SK-N-SH (cell line): ENCODE data around the gene HOXC10. TPM values are rescaled to one million over a fixed set of nuclear protein-coding genes. Genes with fewer than 3 reads are reported as not detected.

Source experiments
- CTCF ChIA-PET: fragments of 300-600, 350-600 bp; formaldehyde crosslinking; extraction: SDS; loops from one replicate; lab custom pipeline; 2021; lab: Yijun Ruan, JAX
- POLR2A ChIA-PET: fragments of 350-600 bp; sonication (Branson Sonifier 250); formaldehyde crosslinking; extraction: SDS; loops from one replicate; lab custom pipeline; 2020; ENCODE audit warnings: antibody characterized with exemption, inconsistent platforms; lab: Yijun Ruan, JAX
- DNase-seq: peaks from one replicate; pipeline ENCODE4 v3.0.0; 2012
- H2AFZ ChIP-seq: fragments of 200-600 bp; sonication (generic); 2 replicates; pipeline ENCODE4 v1.8.1; 2016; ENCODE audit warnings: antibody characterized with exemption, mild to moderate bottlenecking, low read depth
- H3F3A ChIP-seq: fragments of 200-600 bp; sonication (generic); replicated peaks from 2 replicates; pipeline ENCODE3; 2016; ENCODE audit warnings: antibody characterized with exemption, mild to moderate bottlenecking; ENCODE audit not compliant: insufficient read depth
- H3K27ac ChIP-seq, 2 experiments: fragments of 200-500 bp in 1 of 2; fragments of 200-600 bp in 1 of 2; sonication (Bioruptor generic) in 1 of 2; sonication (generic), shearing (Covaris generic) in 1 of 2; 2 replicates each; pipeline versions ENCODE4 v1.5.1 to v1.6.1; 2014 to 2016; ENCODE audit warnings: low read depth in 2 of 2, inconsistent platforms in 1 of 2, low read length in 1 of 2, mild to moderate bottlenecking in 1 of 2, mixed read lengths in 1 of 2
- H3K27me3 ChIP-seq: fragments of 200-600 bp; sonication (generic), shearing (Covaris generic); 2 replicates; pipeline ENCODE4 v1.6.1; 2016; ENCODE audit warnings: mixed run types; ENCODE audit not compliant: insufficient read depth
- H3K36me3 ChIP-seq, 2 experiments: fragments of 200-500 bp in 1 of 2; fragments of 200-600 bp in 1 of 2; sonication (Bioruptor generic) in 1 of 2; sonication (generic) in 1 of 2; replicated peaks in 1 of 2; 2 replicates each; pipeline versions ENCODE3 to v1.5.1; 2014 to 2016; ENCODE audit warnings: low read length in 1 of 2, mild to moderate bottlenecking in 1 of 2; ENCODE audit not compliant: insufficient read depth in 2 of 2, control insufficient read depth in 1 of 2
- H3K4me1 ChIP-seq, 2 experiments: fragments of 200-500 bp in 1 of 2; fragments of 200-600 bp in 1 of 2; sonication (Bioruptor generic) in 1 of 2; sonication (generic), shearing (Covaris generic) in 1 of 2; 2 replicates each; pipeline versions ENCODE4 v1.5.1 to v1.6.1; 2014 to 2016; ENCODE audit warnings: low read depth in 1 of 2, low read length in 1 of 2, mixed run types in 1 of 2; ENCODE audit not compliant: insufficient read depth in 2 of 2, control insufficient read depth in 1 of 2
- H3K4me2 ChIP-seq: fragments of 200-600 bp; sonication (generic), shearing (Covaris generic); 2 replicates; pipeline ENCODE4 v1.6.1; 2017; ENCODE audit warnings: mixed run types
- H3K4me3 ChIP-seq, 2 experiments: fragments of 200-500 bp in 1 of 2; fragments of 200-600 bp in 1 of 2; sonication (Bioruptor generic) in 1 of 2; sonication (generic), shearing (Covaris generic) in 1 of 2; 2 replicates each; pipeline versions ENCODE4 v1.5.1 to v1.8.1; 2014 to 2016; ENCODE audit warnings: low read depth in 2 of 2, inconsistent platforms in 1 of 2, low read length in 1 of 2, mild to moderate bottlenecking in 1 of 2, mixed read lengths in 1 of 2, moderate library complexity in 1 of 2
- H3K79me2 ChIP-seq: fragments of 200-600 bp; sonication (generic); 2 replicates; pipeline ENCODE4 v1.8.1; 2017; ENCODE audit warnings: mild to moderate bottlenecking; ENCODE audit not compliant: insufficient read depth
- H3K9ac ChIP-seq: fragments of 200-600 bp; sonication (generic); 2 replicates; pipeline ENCODE4 v1.6.1; 2017; ENCODE audit warnings: mixed run types
- H3K9me2 ChIP-seq: fragments of 200-600 bp; sonication (generic); 2 replicates; pipeline ENCODE4 v1.6.1; 2017; ENCODE audit warnings: mixed run types
- H3K9me3 ChIP-seq: fragments of 200-600 bp; sonication (generic); 2 replicates; pipeline ENCODE4 v1.6.1; 2017; ENCODE audit warnings: mixed run types, mild to moderate bottlenecking, moderate library complexity
- H4K20me1 ChIP-seq: fragments of 200-600 bp; sonication (generic); 2 replicates; pipeline ENCODE4 v1.6.1; 2017; ENCODE audit warnings: mild to moderate bottlenecking, mixed run types; ENCODE audit not compliant: insufficient read depth
- CHD2 ChIP-seq: fragments of 150-350 bp; IDR thresholded peaks from 2 replicates; pipeline ENCODE4 v1.6.1; 2018; ENCODE audit warnings: low read length; ENCODE audit not compliant: partially characterized antibody
- ELF1 ChIP-seq: IDR thresholded peaks from 2 replicates; pipeline ENCODE4 v1.4.0; 2012
- FOSL2 ChIP-seq: IDR thresholded peaks from 2 replicates; pipeline ENCODE4 v1.4.0; 2012; ENCODE audit warnings: low read depth, mild to moderate bottlenecking, moderate library complexity, borderline replicate concordance
- FOXJ3 ChIP-seq: sonication (generic); formaldehyde crosslinking; IDR thresholded peaks from 2 replicates; pipeline ENCODE4 v1.5.1; 2020; ENCODE audit warnings: mild to moderate bottlenecking, missing genetic modification reagents
- FOXM1 ChIP-seq: IDR thresholded peaks from 2 replicates; pipeline ENCODE4 v1.4.0; 2012; ENCODE audit warnings: low read depth, mild to moderate bottlenecking
- MXI1 ChIP-seq: IDR thresholded peaks from 2 replicates; pipeline ENCODE4 v1.6.1; 2012; ENCODE audit warnings: mild to moderate bottlenecking, low read depth, low read length, improper control_type of control experiment
- RCOR1 ChIP-seq: fragments of 150-350 bp; IDR thresholded peaks from 2 replicates; pipeline ENCODE4 v1.6.1; 2017; ENCODE audit warnings: antibody characterized with exemption, low read length
- RXRA ChIP-seq: IDR thresholded peaks from 2 replicates; pipeline ENCODE4 v1.4.0; 2012; ENCODE audit warnings: low read depth, mild to moderate bottlenecking, borderline replicate concordance
- SIN3A ChIP-seq: IDR thresholded peaks from 2 replicates; pipeline ENCODE4 v1.6.1; 2012; ENCODE audit warnings: low read depth, mild to moderate bottlenecking, low read length, moderate library complexity, borderline replicate concordance
- TCF12 ChIP-seq: IDR thresholded peaks from 2 replicates; pipeline ENCODE4 v1.4.0; 2012
- YY1 ChIP-seq: IDR thresholded peaks from 2 replicates; pipeline ENCODE4 v1.4.0; 2012; ENCODE audit warnings: low read depth, mild to moderate bottlenecking
- ZBTB33 ChIP-seq: IDR thresholded peaks from 2 replicates; pipeline ENCODE4 v1.4.0; 2012; ENCODE audit warnings: low read depth, borderline replicate concordance
- whole genome bisulfite sequencing: methylation state at CpG from one replicate; pipeline ENCODE4 v1.1.6; 2017; ENCODE audit warnings: low lambda C conversion rate; 5-methylcytosine and 5-hydroxymethylcytosine counted together
- polyA plus RNA-seq, 3 experiments: library from polyadenylated mRNA; depleted of rRNA; stranded (reverse); fragments of >200 nt; gene quantifications; 2 replicates each; pipeline ENCODE4 v1.2.3, GENCODE V29; 2012
- TF ChIP-seq, protein P1 (sequence below): fragments of 150-350 bp; IDR thresholded peaks from 2 replicates; pipeline ENCODE4 v1.6.1; 2016; ENCODE audit warnings: mild to moderate bottlenecking, low read depth, low read length
- TF ChIP-seq, protein P2 (sequence below): IDR thresholded peaks from 2 replicates; pipeline ENCODE4 v1.6.1; 2012; ENCODE audit warnings: mild to moderate bottlenecking, low read depth, low read length, moderate library complexity
- TF ChIP-seq, protein P3 (sequence below): fragments of 150-350 bp; IDR thresholded peaks from 2 replicates; pipeline ENCODE4 v1.6.1; 2017; ENCODE audit warnings: antibody characterized with exemption, low read length, low read depth, borderline replicate concordance
- TF ChIP-seq, protein P4 (sequence below): IDR thresholded peaks from 2 replicates; pipeline ENCODE4 v1.4.0; 2012; ENCODE audit warnings: low read depth, borderline replicate concordance

HOXC10 gene
- polyA plus RNA-seq, 1 of the 3 experiments (the other 2 are of a cell fraction) = 0.03 TPM

- no peak for DNase-seq
- Histone ChIP-seq H3K4me1 (peaks cover 7 to 49% of the 10 kb centered on the region in 2 experiments; a peak in 2 of 4 replicates), H3K4me3 (no peak overlapping the region), H4K20me1 (no peaks in the 10 kb centered on the region), H3K79me2 (peaks cover 10% of the 10 kb centered on the region; the same call in 1 of the 2 replicates), H3K9ac (no peak overlapping the region), H2AFZ (no peak overlapping the region), H3K9me3 (no peaks in the 10 kb centered on the region), H3K4me2 (0 out of 2 replicates have a peak overlapping the region, but pooled peaks have one; percentile 3), H3K36me3 (no peaks in the 10 kb centered on the region), H3K9me2 (no peaks in the 10 kb centered on the region), H3K27ac (no peak overlapping the region), H3F3A (peaks cover 9% of the 10 kb centered on the region), H3K27me3 (no peaks in the 10 kb centered on the region)
- CTCF ChIA-PET = interaction anchor here (1.2 to 23.2 kb wide), 6 partner anchors 12 to 187 kb away, joined by 3 to 548 read pairs (median 24); partner anchors contain the start of genes HOXC10, HOXC5, HOXC9 and SMUG1
- POLR2A ChIA-PET = no interaction called here
- TF ChIP-seq MXI1 (no peak), TCF12 (no peak), CHD2 (no peak), ZBTB33 (no peak), RCOR1 (no peak), YY1 (no peak), FOXM1 (no peak)
- 90% methylated on average over 20 of the region's 23 CpGs for WGBS
Observed at GRCh38 chr12:54020591-54021405, 35.9 kb downstream of the HOXC10 start.

GRCh38 chr12:54021432-54022013 lies 36.6 kb downstream of the HOXC10 start:
- Histone ChIP-seq H3K4me1 (peaks cover 7 to 47% of the 10 kb centered on the region in 2 experiments; a peak in 2 of 4 replicates), H3K36me3 (no peaks in the 10 kb centered on the region), H4K20me1 (no peaks in the 10 kb centered on the region), H3K9me2 (no peaks in the 10 kb centered on the region), H3K9ac (no peak overlapping the region), H3K4me2 (no peak overlapping the region), H3K79me2 (peaks cover 10% of the 10 kb centered on the region; the same call in 1 of the 2 replicates), H3K27me3 (no peaks in the 10 kb centered on the region), H3K27ac (no peak overlapping the region), H2AFZ (no peak overlapping the region), H3K4me3 (no peak overlapping the region), H3F3A (peaks cover 9% of the 10 kb centered on the region), H3K9me3 (no peaks in the 10 kb centered on the region)
- no peak for TF ChIP-seq RXRA
- TF ChIP-seq RCOR1 = no peak
- no peak for TF ChIP-seq FOXJ3 (CRISPR knock-in tag)
- no peak for TF ChIP-seq FOSL2
- no peak for TF ChIP-seq ELF1
- TF ChIP-seq, protein P1, sequence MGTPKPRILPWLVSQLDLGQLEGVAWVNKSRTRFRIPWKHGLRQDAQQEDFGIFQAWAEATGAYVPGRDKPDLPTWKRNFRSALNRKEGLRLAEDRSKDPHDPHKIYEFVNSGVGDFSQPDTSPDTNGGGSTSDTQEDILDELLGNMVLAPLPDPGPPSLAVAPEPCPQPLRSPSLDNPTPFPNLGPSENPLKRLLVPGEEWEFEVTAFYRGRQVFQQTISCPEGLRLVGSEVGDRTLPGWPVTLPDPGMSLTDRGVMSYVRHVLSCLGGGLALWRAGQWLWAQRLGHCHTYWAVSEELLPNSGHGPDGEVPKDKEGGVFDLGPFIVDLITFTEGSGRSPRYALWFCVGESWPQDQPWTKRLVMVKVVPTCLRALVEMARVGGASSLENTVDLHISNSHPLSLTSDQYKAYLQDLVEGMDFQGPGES = no peak
- TF ChIP-seq SIN3A = no peak
- TF ChIP-seq, protein P2, sequence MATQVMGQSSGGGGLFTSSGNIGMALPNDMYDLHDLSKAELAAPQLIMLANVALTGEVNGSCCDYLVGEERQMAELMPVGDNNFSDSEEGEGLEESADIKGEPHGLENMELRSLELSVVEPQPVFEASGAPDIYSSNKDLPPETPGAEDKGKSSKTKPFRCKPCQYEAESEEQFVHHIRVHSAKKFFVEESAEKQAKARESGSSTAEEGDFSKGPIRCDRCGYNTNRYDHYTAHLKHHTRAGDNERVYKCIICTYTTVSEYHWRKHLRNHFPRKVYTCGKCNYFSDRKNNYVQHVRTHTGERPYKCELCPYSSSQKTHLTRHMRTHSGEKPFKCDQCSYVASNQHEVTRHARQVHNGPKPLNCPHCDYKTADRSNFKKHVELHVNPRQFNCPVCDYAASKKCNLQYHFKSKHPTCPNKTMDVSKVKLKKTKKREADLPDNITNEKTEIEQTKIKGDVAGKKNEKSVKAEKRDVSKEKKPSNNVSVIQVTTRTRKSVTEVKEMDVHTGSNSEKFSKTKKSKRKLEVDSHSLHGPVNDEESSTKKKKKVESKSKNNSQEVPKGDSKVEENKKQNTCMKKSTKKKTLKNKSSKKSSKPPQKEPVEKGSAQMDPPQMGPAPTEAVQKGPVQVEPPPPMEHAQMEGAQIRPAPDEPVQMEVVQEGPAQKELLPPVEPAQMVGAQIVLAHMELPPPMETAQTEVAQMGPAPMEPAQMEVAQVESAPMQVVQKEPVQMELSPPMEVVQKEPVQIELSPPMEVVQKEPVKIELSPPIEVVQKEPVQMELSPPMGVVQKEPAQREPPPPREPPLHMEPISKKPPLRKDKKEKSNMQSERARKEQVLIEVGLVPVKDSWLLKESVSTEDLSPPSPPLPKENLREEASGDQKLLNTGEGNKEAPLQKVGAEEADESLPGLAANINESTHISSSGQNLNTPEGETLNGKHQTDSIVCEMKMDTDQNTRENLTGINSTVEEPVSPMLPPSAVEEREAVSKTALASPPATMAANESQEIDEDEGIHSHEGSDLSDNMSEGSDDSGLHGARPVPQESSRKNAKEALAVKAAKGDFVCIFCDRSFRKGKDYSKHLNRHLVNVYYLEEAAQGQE = no peak
- TF ChIP-seq, protein P3, sequence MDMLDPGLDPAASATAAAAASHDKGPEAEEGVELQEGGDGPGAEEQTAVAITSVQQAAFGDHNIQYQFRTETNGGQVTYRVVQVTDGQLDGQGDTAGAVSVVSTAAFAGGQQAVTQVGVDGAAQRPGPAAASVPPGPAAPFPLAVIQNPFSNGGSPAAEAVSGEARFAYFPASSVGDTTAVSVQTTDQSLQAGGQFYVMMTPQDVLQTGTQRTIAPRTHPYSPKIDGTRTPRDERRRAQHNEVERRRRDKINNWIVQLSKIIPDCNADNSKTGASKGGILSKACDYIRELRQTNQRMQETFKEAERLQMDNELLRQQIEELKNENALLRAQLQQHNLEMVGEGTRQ = no peak
- no peak for TF ChIP-seq CHD2
- TF ChIP-seq, protein P4, sequence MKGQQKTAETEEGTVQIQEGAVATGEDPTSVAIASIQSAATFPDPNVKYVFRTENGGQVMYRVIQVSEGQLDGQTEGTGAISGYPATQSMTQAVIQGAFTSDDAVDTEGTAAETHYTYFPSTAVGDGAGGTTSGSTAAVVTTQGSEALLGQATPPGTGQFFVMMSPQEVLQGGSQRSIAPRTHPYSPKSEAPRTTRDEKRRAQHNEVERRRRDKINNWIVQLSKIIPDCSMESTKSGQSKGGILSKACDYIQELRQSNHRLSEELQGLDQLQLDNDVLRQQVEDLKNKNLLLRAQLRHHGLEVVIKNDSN = no peak
- ChIA-PET POLR2A (no interaction called here), CTCF (interaction anchor here (1.2 to 23.2 kb wide), 6 partner anchors 11 to 187 kb away, joined by 3 to 548 read pairs (median 50); partner anchors contain the start of genes HOXC10, HOXC5, HOXC9 and SMUG1)
- WGBS = 91% methylated on average over 16 of the region's 16 CpGs
- DNase-seq = no peak
